GM03348 (cell line): Measurements from ENCODE around the gene FBXL7.

Experiments used
- DNase-seq: peaks from one replicate; pipeline ENCODE4 v3.0.0; 2012; ENCODE audit warnings: low spot score

FBXL7 gene

DNA sequence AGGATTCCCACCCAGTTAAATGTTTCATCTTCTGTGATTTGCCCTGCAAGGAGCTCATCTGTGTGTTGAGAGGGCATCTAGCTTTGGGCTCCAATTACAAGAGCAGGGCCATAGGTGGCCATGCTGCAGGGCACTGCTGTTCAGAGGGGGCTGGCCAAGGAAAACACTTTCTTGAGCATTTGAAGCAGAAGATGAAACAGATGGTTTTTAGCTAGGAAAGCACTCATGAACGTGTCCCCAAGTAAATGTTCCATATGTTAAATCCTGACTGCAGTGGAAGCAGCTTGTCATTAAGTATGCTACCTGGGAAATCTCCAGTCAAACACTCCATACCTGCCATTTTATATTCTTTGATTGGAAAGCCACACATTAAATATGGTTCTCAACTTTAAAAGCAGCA, 176.6 kb downstream of the FBXL7 start:
- no peak for DNase-seq

DNA sequence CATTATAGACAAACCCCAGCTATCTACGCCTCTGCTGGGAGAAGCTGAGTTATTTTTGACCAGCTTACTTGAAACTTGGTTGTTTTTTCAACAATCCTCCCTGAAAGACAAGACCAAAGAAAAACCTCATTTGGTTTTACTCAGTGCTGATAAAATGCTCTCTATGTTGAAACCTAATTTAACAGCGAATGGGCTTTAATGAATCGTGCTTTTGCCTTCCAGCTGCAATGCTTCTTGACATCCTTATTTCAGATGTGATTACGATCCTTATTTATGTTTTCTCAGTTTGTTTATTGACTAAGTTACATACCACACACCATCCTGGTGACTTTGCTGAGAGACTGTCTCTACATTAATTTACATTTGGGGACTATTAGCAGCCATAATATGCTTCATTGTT, 179.2 kb downstream of the FBXL7 start:
- no peak for DNase-seq

DNA sequence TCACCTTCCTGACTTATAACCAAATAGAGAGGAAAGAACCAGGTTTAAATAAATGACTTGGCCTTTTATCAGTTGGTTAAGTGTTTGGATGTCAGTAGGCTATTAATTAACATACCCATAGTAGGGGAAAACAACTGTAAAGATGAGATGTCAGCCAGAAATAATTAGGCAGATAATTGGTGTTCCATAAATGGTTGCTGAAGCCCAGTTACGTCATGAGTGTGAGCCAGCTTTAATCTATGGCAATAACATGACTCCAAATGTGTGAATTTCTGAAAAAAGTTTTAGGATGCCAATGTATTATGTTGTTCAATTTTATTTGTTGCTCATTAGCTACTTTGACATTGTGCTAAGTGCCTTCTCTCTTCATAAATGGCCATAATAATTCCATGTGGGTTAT, 180.5 kb downstream of the FBXL7 start:
- no peak for DNase-seq

DNA sequence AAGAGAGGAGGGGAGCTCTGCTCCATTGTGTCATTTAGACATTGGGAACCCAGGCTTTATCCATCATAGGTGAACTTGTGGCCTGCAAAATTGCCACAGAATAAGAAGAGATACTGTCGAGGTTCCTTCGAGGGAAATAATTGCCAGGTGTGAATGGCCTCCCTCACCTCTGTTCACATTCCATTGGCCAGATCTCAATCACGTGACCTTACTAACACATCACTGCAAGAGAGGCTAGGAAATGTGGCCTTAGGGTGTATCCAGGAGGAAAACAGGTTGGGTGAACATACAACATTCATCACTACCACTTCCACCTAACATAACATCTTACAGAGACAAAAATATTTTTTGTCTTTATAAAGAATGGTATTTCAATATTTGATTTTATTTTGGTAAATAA, 182.1 kb downstream of the FBXL7 start:
- no peak for DNase-seq

DNA sequence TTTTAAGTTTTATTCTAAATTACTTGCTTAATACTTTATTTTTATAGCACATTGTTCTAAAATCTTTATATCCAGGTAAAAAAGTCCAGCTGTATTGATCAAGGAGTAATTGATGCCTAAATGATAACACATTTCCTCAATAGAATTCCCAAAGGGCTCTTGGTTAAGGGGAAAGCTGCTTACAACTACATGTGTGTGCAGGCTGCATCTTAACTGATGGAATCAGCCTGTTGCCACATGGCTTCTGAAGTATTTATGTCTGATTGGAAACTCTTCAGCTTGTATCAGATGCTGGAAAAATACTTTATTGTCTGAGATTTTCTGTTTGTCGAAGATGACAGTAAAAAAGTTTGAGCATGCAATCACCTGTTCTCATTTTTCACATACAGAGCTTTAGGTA, 182.6 kb downstream of the FBXL7 start:
- no peak for DNase-seq

DNA sequence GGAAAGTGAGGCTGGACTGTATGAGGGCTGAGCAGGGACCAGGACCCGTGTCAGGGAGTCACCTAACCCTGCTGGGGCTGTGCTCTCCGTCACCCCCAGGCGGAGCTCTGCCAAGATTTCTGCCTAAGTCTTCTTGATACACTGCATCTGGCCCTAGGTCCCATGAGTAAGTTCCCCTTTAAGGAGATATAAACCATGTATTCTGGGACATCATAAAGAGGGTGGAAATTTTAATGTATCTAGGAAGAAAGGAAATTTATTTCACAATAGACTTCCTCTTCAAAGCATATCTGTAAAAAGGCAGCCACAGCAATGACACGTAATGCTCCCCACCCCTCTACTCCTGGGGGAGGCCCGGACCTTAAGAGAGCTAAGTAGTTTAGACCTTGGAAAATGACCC, 183.4 kb downstream of the FBXL7 start:
- no peak for DNase-seq

DNA sequence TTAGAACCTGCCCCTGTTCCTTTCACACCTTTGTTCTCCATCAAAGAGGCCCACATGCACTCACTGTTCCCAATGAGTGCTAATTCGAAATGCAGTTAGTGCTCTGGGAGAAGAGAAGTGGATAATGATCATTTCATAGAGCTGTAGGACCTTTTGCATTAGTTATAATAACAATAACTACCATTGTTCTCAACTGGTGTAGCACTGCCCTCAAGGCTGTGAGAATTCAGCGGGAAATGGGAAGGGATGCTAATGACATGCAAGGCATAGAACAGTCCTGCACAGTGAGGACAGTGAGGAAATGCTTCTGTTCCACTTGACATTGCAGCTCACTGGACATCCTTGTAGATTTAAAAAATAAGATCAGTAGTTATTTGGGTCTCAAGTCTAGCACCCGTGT, 187.4 kb downstream of the FBXL7 start:
- no peak for DNase-seq

DNA sequence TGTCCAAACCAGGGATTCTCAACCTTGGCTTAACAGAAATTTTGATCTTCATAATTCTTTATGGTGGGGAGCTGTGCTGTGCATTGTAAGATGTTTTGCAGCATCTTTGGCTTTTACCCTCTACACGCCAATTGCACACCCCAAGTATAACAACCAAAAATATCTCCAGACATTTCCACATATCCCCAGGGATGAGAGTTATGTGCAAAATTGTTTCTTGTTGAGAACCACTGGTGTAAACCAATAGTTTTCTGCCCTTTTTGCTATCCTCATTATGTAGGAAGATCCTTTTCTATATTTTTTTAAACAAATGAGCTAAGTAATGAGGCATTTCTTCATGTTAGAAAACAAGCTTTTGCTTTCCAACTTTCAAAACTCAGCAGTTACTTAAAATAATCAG, 189.9 kb downstream of the FBXL7 start:
- no peak for DNase-seq

DNA sequence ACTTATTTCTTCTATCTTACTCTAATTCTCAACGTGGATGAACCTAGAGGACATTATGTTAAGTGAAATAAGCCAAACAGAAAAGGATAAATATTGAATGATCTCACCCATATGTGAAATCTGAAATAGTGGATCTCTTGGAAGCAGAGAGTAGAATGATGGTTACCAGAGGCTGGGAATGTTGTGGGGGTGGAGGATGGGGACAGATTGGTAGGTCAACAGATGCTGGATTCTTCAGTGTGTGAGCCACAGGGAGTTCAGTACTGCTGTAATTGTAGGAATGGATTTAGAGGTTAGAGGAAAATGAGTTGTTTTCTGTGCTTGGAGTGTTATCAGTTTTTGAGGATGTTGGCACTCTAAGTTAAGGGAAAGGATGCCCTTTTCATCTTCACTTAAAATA, 190.6 kb downstream of the FBXL7 start:
- peak; percentile 37 for DNase-seq

DNA sequence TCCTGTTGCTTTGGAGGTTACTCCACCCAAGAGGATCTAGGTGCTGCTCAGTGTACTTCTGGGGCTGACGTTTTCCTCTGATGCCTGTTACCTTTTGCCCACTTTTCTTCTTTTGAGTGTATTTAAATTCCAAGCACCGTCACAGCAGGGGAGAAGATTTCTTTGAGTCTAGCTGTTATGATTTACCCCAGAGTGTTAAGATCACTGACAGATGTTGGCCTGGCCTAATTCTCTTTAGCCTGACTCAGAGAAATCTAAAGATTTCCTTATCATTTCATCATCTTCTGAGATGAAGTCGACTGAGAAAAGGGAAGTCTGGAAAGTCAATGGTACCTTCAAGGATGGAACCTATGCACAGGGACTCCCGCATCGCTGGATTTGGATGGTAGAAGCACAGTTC, 191.5 kb downstream of the FBXL7 start:
- DNase-seq: peak; percentile 56

DNA sequence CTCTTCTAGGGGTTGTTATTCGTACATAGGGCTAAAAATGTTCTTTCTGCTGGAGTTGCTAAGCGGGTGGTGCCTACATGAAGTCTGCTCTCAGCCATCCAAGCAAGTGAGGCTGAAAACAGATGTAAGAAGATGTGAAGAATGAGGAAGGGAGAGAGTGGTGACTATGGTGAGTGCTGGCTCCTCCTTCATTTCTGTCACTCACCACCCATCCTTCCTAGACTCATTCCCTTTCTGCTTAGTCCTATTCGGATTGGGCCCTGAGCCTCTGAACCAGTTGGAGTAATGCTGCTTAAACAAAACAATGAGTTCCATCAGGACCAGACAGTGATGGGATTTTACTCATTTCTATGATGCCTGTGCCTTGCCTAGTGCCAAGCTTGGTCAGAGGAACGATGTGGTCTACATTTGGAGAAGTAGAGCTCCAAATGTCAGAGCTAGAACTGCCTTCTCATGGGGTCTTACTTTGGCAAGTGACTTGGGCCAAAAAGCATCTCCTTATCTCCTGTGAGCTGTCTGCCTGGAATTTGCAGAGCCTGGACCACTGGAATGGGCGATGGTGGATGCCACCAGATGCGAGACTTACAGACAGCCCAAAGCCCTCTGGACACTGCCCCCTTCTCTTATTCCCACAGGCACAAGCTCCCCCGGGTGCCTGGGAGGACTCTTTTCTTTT, 192.9 kb downstream of the FBXL7 start:
- no peak for DNase-seq

DNA sequence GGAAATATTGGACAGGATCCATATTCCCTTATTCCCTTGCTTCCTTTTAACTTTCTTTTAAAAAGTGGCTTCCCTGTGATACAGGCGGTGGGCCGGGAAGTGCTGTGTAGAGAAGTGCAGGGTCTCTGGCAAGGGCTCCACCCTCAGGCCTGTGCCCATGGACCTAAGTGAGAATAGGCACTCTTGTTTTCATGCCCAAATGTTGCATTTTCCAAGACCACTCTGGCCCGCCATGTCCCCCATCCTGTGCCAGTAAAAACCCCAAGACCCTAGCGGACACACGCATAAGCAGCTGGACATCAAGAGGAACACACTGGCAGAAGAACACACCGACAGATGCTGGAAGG, 193.4 kb downstream of the FBXL7 start:
- DNase-seq: no peak

DNA sequence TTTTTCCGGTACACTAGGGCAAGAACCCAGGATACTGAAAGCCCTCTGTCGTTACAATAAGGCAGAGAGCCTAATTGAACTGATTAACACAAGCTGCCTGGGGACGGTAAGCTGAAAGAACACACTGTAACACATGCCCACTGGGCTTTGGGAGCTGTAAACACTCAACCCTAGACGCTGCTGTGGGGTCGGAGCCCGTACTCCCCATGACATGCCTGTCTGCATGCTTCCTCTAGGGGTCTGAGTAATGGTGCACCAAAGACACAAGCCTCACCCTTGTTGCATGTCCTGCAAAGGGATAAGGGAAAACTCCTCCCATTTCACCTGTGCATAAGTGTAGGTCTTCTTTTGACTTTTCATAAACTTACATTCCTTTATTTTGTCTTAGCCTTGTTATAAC, 194.0 kb downstream of the FBXL7 start:
- DNase-seq: no peak

DNA sequence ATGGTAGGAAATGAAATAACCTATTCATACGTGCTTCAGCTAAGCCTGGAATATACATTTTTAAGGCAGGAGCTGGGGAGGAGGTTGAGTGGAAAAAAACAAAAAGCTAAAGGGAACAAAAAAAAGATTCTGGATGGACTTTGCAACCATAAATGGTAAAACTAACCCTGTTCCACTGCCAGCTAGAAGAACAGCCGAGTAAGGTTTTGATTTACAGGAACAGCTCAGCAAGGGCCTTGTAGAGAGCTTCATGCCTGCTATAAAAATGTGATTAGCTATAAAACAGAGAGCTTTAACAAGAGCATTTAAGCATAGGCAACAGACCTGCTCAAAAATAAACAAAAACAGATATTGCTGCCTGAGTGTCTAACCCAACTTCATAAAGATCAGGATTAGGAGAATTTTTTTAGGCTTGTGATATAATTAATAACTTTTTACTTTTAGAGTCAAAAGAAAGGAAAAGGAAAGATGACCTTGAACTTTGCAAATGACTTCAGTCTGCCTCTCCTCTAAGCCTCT, 194.8 kb downstream of the FBXL7 start:
- peak; percentile 55 for DNase-seq

DNA sequence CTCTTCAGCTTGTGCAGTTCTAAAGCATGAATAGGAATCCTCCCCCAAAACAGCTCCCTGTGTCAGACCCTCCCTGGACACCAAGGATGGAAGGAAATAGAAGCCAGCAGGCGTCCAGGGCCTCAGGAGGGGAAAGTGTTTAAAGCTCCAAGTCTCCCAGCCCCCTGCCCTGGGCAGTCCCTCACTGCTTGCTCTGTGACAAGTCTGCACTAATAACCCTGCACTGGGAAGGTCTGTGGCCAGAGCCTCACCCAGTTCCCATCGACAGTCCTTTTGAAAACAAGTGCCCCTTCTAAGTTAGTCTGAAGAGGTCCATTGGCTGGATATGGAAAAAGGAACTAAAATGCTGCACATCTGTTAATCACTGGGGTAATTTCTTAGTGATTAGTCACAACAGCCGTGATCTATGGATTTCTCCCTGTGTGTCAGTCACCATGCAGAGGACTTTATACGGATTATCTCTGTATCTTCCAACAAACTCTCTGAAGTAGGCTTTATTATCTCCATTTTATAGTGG, 195.3 kb downstream of the FBXL7 start:
- peak; percentile 58 for DNase-seq

DNA sequence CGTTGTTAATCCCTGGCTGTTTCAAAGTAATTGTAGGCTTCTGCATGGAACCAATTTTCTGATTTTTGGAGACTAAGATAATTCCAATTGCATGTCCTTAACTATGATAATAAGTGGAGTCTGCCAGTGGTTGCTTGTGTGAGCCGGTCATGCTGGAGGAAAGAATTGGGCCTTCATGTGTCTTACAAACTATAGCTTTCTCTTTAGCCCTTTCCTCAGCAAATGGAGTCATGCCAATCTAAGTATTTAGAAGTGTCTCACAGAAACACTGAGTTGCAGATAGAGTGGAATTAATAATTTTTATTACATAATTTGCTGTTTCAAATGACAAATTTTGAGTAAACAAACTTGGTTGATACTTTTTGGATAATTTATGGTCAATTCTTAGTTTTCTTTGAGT, 200.4 kb downstream of the FBXL7 start:
- DNase-seq: no peak

DNA sequence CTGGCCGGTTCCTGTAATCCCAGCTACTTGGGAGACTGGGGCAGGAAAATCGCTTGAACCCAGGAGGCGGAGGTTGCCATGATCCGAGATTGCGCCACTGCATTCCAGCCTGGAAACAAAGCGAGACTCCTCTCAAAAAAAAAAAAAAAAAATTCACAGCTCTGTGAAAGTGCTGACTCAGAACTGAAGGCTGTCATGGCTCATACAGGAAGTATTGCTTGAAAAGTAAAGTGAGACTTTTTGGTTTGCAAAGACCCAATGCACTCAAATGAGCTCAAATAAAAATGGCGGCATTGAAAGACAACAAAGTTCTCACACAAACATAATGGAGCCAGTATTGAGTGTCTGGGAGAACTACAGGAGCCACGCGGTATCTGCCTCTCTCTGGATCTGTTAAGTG, 202.1 kb downstream of the FBXL7 start:
- no peak for DNase-seq

DNA sequence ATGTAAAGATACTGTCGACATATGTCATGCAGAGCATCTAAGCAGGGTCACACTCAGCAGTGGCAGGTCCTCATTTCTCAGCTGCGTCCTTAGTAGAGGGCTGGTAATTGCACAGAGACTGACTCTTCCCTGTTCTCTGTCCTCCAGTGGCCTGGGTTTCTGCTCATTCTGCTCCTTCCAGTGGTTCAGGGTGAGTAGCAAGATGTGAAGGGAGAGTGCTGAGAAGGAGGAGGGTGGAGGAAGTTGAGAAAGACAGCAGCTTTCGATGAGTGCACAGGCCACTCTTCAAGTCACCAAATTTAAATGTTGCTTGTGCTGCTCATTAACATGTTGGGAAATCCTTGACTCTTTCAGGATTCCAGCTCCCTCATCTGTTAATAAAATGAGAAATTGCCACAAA, 203.9 kb downstream of the FBXL7 start:
- DNase-seq: peak; percentile 44

DNA sequence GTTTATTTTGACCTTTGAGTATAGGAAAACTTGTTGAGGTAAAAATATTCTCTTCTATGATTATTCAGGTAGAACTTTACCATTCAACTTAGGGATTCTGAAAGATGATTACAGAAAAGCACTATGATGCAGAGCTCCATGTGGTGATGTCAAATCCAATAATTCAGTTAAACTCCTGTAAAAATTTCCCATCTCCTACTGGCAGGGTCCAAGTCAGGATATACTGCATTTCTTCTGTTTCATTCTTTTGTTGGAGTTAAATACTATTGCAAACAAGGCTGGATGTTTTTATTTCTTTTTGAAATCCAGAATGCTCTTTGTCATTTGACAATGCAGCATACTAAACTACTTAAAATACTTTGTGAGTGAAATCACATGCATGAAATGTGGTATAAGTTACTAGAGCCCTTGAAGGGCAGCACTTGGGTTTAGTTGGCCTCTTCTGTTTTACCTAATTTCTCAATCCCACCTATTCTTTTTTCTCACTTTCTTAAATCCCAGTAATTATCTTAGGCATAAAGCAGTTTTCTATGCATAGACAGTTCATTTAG, 204.5 kb downstream of the FBXL7 start:
- DNase-seq: peak; percentile 59

DNA sequence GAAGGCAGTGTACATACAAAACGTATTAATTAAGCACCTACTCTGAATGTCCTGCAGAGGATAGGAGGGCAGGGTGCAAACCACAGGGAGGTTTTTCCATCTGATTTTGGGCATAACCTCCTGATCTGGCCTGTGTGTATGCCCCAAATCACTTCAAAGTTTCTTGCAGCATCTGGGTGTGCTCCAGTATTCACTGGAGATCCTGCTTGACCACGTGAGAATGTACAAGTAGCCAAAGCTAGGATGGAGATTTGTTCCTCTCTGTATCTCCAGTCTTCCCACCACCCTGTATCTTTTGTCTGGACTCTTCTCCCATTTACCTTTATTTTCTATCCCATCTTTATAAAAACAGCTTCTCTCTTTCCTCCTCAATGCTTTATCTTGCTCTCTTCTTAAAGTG, 207.7 kb downstream of the FBXL7 start:
- DNase-seq: no peak

DNA sequence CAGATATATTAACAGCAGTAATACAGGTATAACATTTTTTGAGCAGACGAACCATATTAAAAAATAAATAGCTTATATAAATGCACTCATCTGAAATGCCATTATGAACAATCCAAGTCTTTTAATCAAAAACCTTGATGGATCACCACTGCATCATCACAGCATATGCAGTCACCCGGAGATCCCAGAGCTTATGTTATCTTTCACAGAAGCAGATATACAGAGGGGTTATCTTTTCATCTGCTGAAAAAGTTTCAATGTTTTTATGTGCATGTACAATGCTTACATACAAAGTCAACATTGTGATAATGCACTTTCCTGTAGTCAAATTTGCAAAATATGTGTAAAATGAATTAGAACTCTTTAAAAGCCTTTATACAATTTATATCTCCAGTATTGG, 211.9 kb downstream of the FBXL7 start:
- no peak for DNase-seq

DNA sequence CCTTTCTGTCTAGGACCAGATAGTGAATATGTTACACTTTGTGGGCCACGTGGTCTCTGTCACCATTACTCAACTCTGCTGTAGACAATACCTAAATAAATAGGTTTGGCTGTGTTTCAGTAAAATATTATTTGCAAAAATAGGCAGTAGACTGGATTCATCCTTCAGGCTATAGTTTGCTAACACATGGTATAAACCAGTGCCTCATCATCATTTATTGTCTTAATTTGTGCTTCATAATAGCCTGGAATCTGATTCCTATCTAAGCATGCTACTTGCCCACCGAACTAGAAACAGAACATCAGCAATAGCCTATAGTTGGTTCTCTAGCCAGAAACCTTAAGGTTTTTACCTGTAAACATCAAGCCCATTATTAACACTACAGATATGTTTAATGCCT, 215.6 kb downstream of the FBXL7 start:
- no peak for DNase-seq

DNA sequence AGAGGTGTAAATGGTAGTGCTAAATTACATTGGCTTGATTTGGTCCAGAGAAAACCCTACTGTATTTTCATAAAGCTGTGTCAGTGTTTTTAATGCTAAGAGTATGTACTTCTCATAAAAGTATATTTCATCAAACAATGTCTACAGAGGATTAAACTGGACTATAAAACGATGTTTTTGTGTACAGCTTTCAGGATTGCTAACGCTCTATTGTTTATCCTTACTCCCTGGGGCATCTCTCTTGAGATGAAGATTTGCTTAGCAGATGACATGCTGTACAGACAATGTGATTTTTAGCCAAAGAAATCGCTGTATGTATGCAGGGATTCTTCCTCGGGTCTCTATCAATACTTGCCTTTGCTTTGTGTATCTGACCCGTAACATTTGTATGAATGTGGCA, 216.0 kb downstream of the FBXL7 start:
- DNase-seq: no peak

DNA sequence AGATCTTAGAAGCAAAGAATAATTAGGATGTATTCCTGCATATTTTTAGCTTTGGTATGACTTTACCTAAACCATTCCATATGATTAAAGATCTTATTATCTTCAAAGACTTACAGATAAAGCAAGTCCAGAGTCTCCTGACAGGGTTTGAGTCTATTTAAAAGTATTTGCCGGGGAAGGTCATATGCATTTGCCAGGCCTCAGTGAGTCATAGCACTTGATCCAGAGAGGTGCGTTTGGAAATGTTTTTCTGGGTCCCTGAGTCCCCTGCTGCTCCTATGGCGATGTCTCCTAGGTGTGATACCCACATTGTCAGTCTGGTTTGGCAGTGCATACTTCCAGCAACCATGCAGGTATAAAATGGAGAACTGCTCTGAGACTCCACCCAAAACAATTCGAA, 217.0 kb downstream of the FBXL7 start:
- no peak for DNase-seq
